Mesodermal cell (in vitro differentiated cells): Measurements from ENCODE around the gene ZNF354C.

ENCODE experiments used
- H3K27ac ChIP-seq: 2 replicates; pipeline ENCODE4 v1.7.0; 2013; ENCODE audit warnings: mild to moderate bottlenecking, low read depth, low read length, moderate library complexity; ENCODE audit not compliant: severe bottlenecking
- H3K36me3 ChIP-seq: 2 replicates; pipeline ENCODE4 v1.7.1; 2013; ENCODE audit warnings: mild to moderate bottlenecking, low read length, moderate library complexity; ENCODE audit not compliant: control insufficient read depth, insufficient read depth
- H3K4me1 ChIP-seq: one replicate; pipeline ENCODE4 v1.7.1; 2013; ENCODE audit warnings: mild to moderate bottlenecking, low read length; ENCODE audit not compliant: insufficient read depth, control insufficient read depth, poor library complexity, severe bottlenecking
- H3K4me3 ChIP-seq: 2 replicates; pipeline ENCODE4 v1.7.0; 2013; ENCODE audit warnings: low read length, control low read depth, mild to moderate bottlenecking; ENCODE audit not compliant: insufficient read depth, poor library complexity, severe bottlenecking; ENCODE audit errors: extremely low read depth
- H3K9me3 ChIP-seq: 2 replicates; pipeline ENCODE4 v1.7.1; 2013; ENCODE audit warnings: mild to moderate bottlenecking, low read length, moderate library complexity; ENCODE audit not compliant: control insufficient read depth
- WGBS, 2 experiments: methylation state at CpG; one replicate each; pipeline ENCODE4 v1.1.5; 2013; ENCODE audit warnings: missing lambda C conversion rate in 2 of 2; ENCODE audit not compliant: insufficient coverage in 2 of 2; 5-methylcytosine and 5-hydroxymethylcytosine counted together

The ZNF354C gene

DNA sequence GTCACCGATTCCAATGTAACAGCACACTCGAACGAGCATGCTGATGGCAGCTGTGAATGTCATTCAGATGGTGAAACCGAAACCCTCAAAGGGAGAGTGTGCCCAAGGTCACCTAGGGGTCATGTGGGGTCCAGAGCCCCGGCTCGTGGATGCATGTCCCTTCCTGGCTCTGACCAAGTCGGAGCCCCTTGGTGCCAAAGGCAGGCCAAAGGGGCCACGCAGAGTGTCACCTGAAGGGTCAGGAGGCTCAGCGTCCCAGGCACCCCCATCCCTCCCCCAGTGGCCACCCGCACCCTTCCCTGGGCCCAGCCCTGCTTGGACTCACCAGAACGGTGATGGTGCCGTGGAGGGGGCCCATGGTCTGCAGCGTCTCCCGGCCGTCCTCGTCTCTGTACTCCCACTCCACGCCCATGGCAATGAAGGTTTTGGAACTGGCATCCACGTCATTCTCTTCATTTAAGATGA lies 69.5 kb downstream of the ZNF354C start:
- Histone ChIP-seq H3K4me3 (no peak overlapping the region), H3K27ac (no peak overlapping the region), H3K9me3 (no peaks in the 10 kb centered on the region), H3K4me1 (no peaks in the 10 kb centered on the region), H3K36me3 (no peaks in the 10 kb centered on the region)
- 90 to 94% methylated on average over 13 to 18 of the region's 18 CpGs for WGBS, 2 experiments

DNA sequence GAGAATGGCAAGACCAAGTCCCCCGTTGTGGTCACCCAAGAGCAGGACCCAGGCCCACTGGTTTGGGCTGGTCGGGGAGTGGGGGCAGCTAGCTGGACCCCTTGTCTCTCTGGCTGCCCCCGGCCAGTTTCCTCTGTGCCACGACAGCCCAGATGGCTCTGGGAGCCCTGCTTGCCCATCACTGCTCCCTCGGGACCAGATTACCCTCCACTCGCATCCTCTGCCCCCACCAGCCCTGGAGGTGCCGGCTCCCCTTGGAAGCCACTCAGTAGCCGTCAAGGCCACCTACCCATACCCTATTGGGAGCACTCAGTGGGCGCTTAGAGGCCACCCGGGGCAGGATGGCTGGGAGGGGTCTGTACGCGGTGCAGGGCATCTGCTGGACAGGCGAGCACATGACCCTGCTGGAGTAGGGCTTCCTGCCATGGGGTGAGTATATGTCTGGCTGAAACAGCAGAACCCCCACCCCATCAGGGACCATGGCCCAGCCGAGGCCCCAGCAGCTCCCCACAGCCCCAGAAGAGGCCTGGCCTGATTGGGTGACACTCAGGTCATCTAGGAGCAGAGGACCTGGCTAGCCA lies 70.0 kb downstream of the ZNF354C start:
- 91 to 97% methylated on average over 9 to 13 of the region's 14 CpGs for WGBS, 2 experiments
- H3K9me3 ChIP-seq: no peaks in the 10 kb centered on the region
- no peaks in the 10 kb centered on the region for H3K36me3 ChIP-seq
- no peak overlapping the region for H3K27ac ChIP-seq
- no peak overlapping the region for H3K4me3 ChIP-seq
- no peaks in the 10 kb centered on the region for H3K4me1 ChIP-seq

DNA sequence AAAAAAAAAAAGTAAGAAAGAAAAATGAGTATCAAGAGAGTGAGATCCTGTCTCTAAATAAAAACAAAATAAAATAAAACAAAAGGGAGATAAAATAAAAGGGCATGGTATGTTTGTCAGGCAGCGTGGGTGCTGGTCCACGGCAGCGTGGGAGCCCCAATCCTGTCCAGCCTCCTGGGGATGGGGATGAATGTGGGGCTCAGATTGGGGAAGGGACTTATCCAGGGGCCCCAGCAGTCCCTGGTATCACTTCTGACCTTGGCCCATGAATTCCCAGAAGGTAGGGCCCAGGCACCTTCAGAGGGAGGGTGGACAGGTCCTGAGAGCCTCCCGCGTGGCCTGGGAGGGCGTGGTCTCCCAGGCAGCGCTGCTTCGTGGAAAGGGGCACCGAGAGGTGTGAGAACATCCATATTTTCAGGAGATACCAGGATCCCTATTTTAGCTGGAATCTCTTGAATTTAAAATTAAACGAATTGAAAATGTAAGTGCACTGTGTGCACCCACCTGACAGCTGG lies 71.2 kb downstream of the ZNF354C start:
- Histone ChIP-seq H3K36me3 (no peaks in the 10 kb centered on the region), H3K9me3 (no peaks in the 10 kb centered on the region), H3K4me3 (no peak overlapping the region), H3K4me1 (no peaks in the 10 kb centered on the region), H3K27ac (no peak overlapping the region)
- WGBS, 2 experiments: 89 to 95% methylated on average over 9 to 10 of the region's 10 CpGs

DNA sequence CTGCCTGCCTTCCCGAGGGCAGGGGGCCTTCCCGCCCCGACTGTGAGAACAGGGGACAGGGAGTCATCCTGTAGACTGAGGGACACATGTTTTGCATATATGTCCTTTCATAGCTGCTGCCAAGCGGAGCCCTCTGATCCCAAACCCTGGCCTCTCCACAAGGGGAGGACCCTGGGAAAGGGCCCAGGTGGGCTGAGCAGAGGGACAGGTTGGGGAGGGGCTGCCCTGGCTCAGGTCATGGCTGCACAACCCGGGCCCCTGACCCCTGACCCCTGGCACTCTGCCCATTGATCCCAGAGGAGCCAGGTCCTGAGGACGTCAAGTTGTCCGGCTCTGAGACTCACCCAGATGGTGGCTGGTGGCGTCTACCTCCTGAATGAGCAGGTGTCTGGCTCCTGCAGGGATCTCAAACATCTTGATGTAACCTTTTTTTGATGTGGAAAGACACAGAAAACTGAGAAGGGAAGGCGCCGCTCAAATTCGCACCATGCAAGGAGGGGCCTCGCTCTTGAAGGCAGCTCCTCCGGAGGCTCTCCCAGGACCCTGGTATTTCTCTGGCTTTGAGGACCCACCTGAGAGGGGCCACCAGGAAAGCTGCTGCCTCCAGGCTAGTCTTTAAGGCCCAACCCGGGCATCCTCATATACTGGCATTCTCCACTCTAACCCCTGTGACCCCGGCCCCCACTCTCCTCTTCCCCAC lies 71.9 kb downstream of the ZNF354C start:
- H3K9me3 ChIP-seq: no peaks in the 10 kb centered on the region
- no peak overlapping the region for H3K4me3 ChIP-seq
- WGBS, 2 experiments: 90 to 92% methylated on average over 12 to 13 of the region's 15 CpGs
- no peaks in the 10 kb centered on the region for H3K4me1 ChIP-seq
- no peaks in the 10 kb centered on the region for H3K36me3 ChIP-seq
- H3K27ac ChIP-seq: no peak overlapping the region

DNA sequence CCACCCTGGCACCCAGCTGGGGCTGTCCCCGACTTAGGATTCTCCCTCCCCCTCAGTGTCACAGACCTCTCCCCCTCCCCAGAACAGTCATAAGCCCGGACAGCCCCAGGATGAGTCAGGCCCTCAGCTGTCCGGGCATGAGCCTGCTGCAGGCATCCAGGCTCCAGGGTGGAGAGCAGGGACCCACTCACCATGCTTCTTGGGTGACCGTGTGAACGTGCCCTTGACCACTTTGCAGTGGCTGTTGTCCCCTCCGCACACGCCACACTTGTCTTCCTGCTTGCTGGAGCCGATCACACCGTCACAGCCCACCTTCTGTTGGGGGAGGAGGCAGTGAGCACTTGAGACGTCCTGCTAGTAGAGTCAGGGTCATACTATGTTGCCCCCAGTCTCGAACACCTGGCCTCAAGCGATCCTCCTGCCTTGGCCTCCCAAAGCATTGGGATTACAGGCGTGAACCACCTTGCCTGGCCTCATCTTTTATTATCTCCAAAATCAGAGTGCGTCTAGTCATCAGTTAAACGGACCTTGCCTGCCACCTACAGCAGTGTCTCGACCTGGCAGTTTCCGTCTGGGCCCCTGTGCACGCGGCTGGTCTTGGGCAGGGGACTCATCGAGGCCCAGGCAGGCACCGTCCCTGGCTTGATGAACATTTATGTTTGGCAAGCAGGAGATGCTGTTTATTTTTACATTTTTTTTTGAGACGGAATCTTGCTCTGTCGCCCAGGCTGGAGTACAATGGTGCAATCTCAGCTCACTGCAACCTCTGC lies 72.6 kb downstream of the ZNF354C start:
- 87 to 92% methylated on average over 21 to 22 of the region's 23 CpGs for WGBS, 2 experiments
- no peaks in the 10 kb centered on the region for H3K9me3 ChIP-seq

More for the DNA sequence above, 72.6 kb downstream of the ZNF354C start:
- H3K36me3 ChIP-seq: no peaks in the 10 kb centered on the region
- H3K27ac ChIP-seq: no peak overlapping the region
- H3K4me1 ChIP-seq: no peaks in the 10 kb centered on the region
- no peak overlapping the region for H3K4me3 ChIP-seq
